Thyroid gland (tissue), 4 donors: ENCODE measurements around the gene MEIOB. TPM values are rescaled to one million over a fixed set of nuclear protein-coding genes. Genes with fewer than 3 reads are reported as not detected.

Experiments used
- DNase-seq, 2 donors: peaks; one replicate each; pipeline ENCODE4 v3.0.0-alpha.2; 2019
- H3K27ac ChIP-seq, 3 donors: fragments of 200-600 bp; sonication (generic); 1 replicate in 2 of 3; 2 replicates in 1 of 3; pipeline ENCODE4 v1.5.1; 2016 to 2019; ENCODE audit warnings: mild to moderate bottlenecking in 1 of 3, moderate library complexity in 1 of 3
- H3K27me3 ChIP-seq: fragments of 200-600 bp; sonication (generic); one replicate; pipeline ENCODE4 v1.5.1; 2019
- H3K36me3 ChIP-seq, 2 donors: fragments of 200-600 bp; sonication (generic); one replicate each; pipeline ENCODE4 v1.5.1; 2016 to 2019
- H3K4me1 ChIP-seq, 2 donors: fragments of 200-600 bp; sonication (generic); one replicate each; pipeline ENCODE4 v1.5.1; 2017 to 2019
- H3K4me3 ChIP-seq, 3 donors: fragments of 200-600 bp; sonication (generic); replicated peaks in 1 of 3; 1 replicate in 2 of 3; 2 replicates in 1 of 3; pipeline ENCODE4 v1.5.1; 2016; ENCODE audit warnings: mild to moderate bottlenecking in 1 of 3
- H3K9me3 ChIP-seq: fragments of 200-600 bp; sonication (generic); one replicate; pipeline ENCODE4 v1.5.1; 2017
- POLR2A ChIP-seq, 2 donors: fragments of 450-650 bp; IDR thresholded peaks; one replicate each; pipeline ENCODE4 v1.6.1; 2017; ENCODE audit warnings: antibody characterized with exemption in 2 of 2, mild to moderate bottlenecking in 2 of 2, moderate library complexity in 1 of 2
- WGBS, 2 donors: methylation state at CpG; one replicate each; pipeline ENCODE4 v1.1.5; 2017; 5-methylcytosine and 5-hydroxymethylcytosine counted together
- intact Hi-C: fragments of 100-400 bp; cut with DNase I; formaldehyde crosslinking; loops from one replicate; pipeline ENCODE4 v1.15.1; 2023
- total RNA-seq, 4 donors: library from RNA; depleted of rRNA; stranded (reverse); fragments of >200 nt; gene quantifications; one replicate each; pipeline ENCODE4 v1.2.3, GENCODE V29; 2016
- TF ChIP-seq, protein P1 (sequence below), 6 experiments: fragments of 200-600 bp in 3 of 6; fragments of 450-650 bp in 3 of 6; sonication (generic) in 3 of 6; IDR thresholded peaks; one replicate each; pipeline ENCODE4 v1.5.1; 2016 to 2019; ENCODE audit warnings: antibody characterized with exemption in 6 of 6, mild to moderate bottlenecking in 2 of 6, inconsistent platforms in 1 of 6, moderate library complexity in 1 of 6

MEIOB gene
- total RNA-seq, 4 donors from 2014 or later: 0.13 TPM; not detected in 3

DNA sequence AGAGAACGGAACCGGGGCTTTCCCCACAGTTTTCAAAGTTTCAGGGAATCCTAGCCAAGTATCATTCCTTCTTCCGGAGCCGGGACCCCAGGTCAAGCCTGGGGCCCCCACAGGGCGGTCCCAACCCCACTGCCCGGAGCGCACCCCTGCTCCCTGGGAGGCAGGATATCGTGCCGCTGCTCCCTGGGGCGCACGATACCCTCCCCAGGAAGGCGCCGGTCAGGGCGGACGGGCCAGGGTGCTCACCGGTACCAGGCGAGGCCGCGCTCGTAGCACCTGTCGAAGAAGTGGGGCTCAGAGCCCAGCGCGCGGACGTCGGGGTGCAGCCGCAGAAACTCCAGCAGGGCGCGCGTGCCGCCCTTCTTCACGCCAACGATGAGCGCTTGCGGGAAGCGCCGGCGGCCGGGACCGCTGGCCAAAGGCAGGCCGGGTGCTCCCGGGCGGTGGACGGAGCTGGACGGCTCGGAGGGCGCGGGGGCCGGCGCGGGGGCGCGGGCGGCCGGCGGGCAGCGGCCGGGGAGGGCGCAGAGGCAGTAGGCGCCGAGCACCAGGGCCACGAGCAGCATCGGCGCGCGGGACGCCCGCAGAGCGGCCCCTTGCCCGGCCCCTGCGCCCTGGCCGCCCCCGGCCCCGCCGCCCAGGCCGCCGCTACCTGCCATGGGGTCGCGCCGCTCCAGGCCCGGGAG lies 45.8 kb upstream of the MEIOB start:
- 0% methylated on average over 4 to 10 of the region's 81 CpGs for WGBS, 2 donors
- Histone ChIP-seq H3K4me3 (no peak overlapping the region), H3K27ac (no peak overlapping the region), H3K4me1 (peaks cover 0 to 21% of the 10 kb centered on the region in 2 donors), H3K27me3 (peaks cover 12% of the 10 kb centered on the region), H3K9me3 (no peaks in the 10 kb centered on the region), H3K36me3 (no peaks in the 10 kb centered on the region)
- intact Hi-C loops: no loop called here
- no peak for TF ChIP-seq POLR2A (IDR thresholded peaks at IDR 0.05)
- TF ChIP-seq, protein P1, sequence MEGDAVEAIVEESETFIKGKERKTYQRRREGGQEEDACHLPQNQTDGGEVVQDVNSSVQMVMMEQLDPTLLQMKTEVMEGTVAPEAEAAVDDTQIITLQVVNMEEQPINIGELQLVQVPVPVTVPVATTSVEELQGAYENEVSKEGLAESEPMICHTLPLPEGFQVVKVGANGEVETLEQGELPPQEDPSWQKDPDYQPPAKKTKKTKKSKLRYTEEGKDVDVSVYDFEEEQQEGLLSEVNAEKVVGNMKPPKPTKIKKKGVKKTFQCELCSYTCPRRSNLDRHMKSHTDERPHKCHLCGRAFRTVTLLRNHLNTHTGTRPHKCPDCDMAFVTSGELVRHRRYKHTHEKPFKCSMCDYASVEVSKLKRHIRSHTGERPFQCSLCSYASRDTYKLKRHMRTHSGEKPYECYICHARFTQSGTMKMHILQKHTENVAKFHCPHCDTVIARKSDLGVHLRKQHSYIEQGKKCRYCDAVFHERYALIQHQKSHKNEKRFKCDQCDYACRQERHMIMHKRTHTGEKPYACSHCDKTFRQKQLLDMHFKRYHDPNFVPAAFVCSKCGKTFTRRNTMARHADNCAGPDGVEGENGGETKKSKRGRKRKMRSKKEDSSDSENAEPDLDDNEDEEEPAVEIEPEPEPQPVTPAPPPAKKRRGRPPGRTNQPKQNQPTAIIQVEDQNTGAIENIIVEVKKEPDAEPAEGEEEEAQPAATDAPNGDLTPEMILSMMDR (IDR thresholded peaks at IDR 0.05): no peak
- DNase-seq: no peak

DNA sequence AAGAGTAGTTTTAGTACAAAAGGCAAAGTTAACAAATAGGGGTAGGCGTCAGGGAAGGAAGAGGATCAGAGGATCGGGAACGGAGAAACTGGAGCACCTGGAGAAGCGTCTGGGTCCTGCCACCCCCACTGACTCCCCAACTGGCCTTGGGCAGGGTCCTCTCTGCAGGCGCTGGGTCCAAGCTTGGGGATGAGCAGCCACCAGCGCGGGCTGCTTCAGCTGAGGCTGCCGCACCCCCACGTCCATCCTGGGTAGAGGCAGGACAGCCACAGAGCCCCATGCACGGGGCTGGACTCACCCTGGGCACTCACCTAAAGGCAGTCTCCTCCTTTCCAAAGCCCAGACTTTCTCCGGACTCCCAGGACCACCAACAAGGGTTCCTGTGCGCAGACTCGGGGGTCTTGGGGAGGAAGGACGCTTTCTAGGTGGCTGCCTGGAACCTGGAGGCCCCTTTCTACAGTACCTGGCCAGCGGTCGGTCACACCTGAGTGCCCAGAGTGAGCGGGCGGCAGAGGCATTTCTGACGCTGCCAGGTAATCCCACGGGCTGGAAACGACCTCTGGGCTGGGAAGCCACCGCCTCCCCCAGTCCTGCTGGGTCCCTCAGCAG lies 45.2 kb upstream of the MEIOB start:
- peaks cover 0 to 21% of the 10 kb centered on the region in 2 donors for H3K4me1 ChIP-seq
- no peak overlapping the region for H3K27ac ChIP-seq
- H3K4me3 ChIP-seq: no peak overlapping the region
- no peak for TF ChIP-seq POLR2A (IDR thresholded peaks at IDR 0.05)
- TF ChIP-seq, protein P1 (IDR thresholded peaks at IDR 0.05): no peak
- WGBS, 2 donors: 7 to 18% methylated on average over 13 to 22 of the region's 22 CpGs
- no peaks in the 10 kb centered on the region for H3K9me3 ChIP-seq
- peaks cover 12% of the 10 kb centered on the region for H3K27me3 ChIP-seq
- peak; percentile 25 to 38 for DNase-seq
- intact Hi-C loops: no loop called here
- no peaks in the 10 kb centered on the region for H3K36me3 ChIP-seq

DNA sequence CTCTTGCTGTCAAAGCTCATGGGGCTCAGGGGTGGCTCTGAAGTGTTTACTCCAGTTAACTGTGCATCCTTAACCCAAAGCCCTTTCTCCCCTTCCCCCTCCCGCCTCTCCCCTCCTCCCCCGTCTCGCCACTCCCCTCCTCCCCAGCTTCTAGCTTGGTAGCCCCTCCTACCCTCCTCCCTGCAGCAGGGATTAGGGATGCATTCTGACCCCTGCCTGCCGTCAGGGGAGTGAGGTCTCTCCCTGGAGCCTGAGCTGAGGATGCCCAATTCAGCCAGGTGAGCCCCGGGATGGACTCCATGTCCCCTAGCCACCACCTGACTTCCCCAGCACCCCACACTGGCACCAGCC lies 44.7 kb upstream of the MEIOB start:
- 46 to 66% methylated on average over 5 of the region's 5 CpGs for WGBS, 2 donors
- TF ChIP-seq, protein P1 (IDR thresholded peaks at IDR 0.05): no peak
- DNase-seq: no peak
- Histone ChIP-seq H3K9me3 (no peaks in the 10 kb centered on the region), H3K27ac (no peak overlapping the region), H3K36me3 (no peaks in the 10 kb centered on the region), H3K27me3 (peaks cover 12% of the 10 kb centered on the region), H3K4me3 (no peak overlapping the region), H3K4me1 (peaks cover 0 to 21% of the 10 kb centered on the region in 2 donors)
- intact Hi-C loops: no loop called here

DNA sequence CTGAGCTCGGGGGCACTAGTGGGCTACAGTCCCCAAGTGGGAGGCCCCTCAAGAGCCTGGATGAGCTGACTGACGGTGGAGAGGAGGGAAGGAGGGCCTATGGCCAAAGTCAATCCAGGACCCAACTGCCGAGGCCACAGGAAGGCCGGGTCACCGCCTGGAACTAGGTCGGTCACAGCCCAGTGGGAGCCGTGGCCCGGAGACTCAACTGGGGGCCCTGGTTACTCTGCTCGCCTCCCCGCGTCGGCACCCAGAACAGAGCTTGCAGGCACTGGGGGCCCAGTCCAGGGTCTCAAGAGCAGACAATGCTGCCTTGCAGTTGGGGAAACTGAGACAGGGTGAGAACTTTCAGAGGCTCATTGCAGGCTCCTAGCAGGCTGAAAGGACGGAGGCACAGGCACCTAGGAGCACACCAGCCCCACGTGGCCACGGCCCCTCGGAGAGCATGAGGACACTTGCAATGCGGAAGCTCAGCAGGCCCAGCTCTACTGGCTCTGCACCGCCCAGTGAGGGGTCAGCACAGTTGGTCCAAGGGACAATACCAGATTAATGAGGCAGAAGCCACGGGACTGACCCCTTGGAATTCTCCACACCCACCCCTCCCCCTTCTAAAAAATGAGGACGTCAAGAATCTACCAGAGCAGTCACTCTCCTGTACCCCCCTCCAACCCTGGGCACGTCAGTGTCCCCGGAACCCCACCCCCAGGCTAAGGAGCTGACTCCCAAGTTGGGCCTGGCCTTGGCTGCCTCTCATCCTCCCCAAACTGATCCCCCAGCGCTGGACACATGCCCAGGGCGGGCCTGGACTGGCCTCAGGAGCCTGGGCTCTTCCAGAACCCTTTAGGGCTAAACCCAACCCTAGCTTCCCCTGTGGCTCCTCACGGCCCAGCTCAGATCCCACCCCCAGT lies 44.0 kb upstream of the MEIOB start:
- Histone ChIP-seq H3K9me3 (no peaks in the 10 kb centered on the region), H3K4me3 (no peak overlapping the region), H3K36me3 (no peaks in the 10 kb centered on the region), H3K27me3 (peaks cover 12% of the 10 kb centered on the region), H3K4me1 (peaks cover 0 to 21% of the 10 kb centered on the region in 2 donors), H3K27ac (no peak overlapping the region)
- intact Hi-C loops: no loop called here
- DNase-seq: no peak
- TF ChIP-seq, protein P1 (IDR thresholded peaks at IDR 0.05): no peak
- no peak for TF ChIP-seq POLR2A (IDR thresholded peaks at IDR 0.05)
- 60 to 77% methylated on average over 12 to 16 of the region's 25 CpGs for WGBS, 2 donors
